NCI-H748 treated with DMSO at 0.1 percent for 48 hours (cell line): ENCODE measurements around the gene RGS12.

Experiments
- DNase-seq: peaks from one replicate; lab custom pipeline; 2025; lab: John Stamatoyannopoulos, UW

Gene RGS12

GRCh38 chr4:3292571-3293400 lies at the start of gene RGS12:
RGS12 (plus strand) TSS chr4:3293021; CDS start chr4:3316171, 23,150 bp downstream.
- DNase-seq, result no peak

- DNase-seq, result no peak
Measured at GRCh38 chr4:3243136-3243780, 49.6 kb upstream of the RGS12 start.

- no peak for DNase-seq
Measured at GRCh38 chr4:3244002-3244401, 48.8 kb upstream of the RGS12 start.

GRCh38 chr4:3244747-3245146 lies 48.1 kb upstream of the RGS12 start:
- no peak for DNase-seq

- no peak for DNase-seq
Measured at GRCh38 chr4:3245676-3246075, 47.1 kb upstream of the RGS12 start.

- DNase-seq, result no peak
Measured at GRCh38 chr4:3246458-3247398, 46.1 kb upstream of the RGS12 start.

GRCh38 chr4:3247399-3248177 lies 45.2 kb upstream of the RGS12 start:
- DNase-seq, result no peak

GRCh38 chr4:3248178-3248480 lies 44.7 kb upstream of the RGS12 start:
- no peak for DNase-seq

- DNase-seq, result no peak
Measured at GRCh38 chr4:3248811-3249661, 43.8 kb upstream of the RGS12 start, which contains the start of gene MSANTD1. MSANTD1 (plus strand) TSS chr4:3249159; CDS start chr4:3249223, 64 bp downstream.

- DNase-seq, result no peak
Measured at GRCh38 chr4:3249711-3250437, 42.9 kb upstream of the RGS12 start.

GRCh38 chr4:3250438-3250955 lies 42.3 kb upstream of the RGS12 start:
- DNase-seq, result no peak

- no peak for DNase-seq
Measured at GRCh38 chr4:3250956-3251690, 41.7 kb upstream of the RGS12 start.

GRCh38 chr4:3251691-3252479 lies 40.9 kb upstream of the RGS12 start:
- DNase-seq, result no peak

GRCh38 chr4:3252480-3252828 lies 40.4 kb upstream of the RGS12 start:
- DNase-seq, result no peak

GRCh38 chr4:3252831-3253641 lies 39.8 kb upstream of the RGS12 start:
- no peak for DNase-seq

GRCh38 chr4:3253808-3254207 lies 39.0 kb upstream of the RGS12 start:
- DNase-seq, result no peak

- no peak for DNase-seq
Measured at GRCh38 chr4:3254302-3255131, 38.3 kb upstream of the RGS12 start.
